ENCODE data around the gene ZNF804A.

DNA sequence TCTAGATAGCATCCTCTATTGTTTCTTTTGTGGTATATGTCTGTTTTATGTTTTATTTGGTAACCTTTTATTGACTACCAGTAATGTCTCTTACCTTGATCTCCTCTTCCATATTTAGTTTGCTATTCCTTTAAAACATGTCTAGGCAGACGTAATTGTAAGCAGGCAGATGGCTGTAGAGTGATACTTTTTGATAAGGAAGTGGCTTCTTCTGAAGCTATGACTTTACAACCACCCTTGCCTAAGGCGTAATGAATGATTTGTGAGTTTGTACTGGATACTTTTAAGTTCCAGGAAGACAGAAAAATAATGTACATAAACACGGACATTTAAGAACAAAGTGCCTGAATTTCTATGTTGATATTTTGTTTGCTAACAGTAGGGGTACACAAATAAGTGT lies 85.6 kb downstream of the ZNF804A start:
- TF ChIP-seq POLR2A (IDR thresholded peaks at IDR 0.05) (no peak), CTCF (IDR thresholded peaks at IDR 0.05) (no peak)

Data from lower leg skin (tissue), 3 donors.